SU-DHL-6 (cell line): ENCODE results near the gene MTMR11.

Source experiments
- H2AFZ ChIP-seq: fragments of 200-600 bp; sonication (generic); 2 replicates; pipeline ENCODE4 v1.6.1; 2014; ENCODE audit warnings: low read depth, mild to moderate bottlenecking, moderate library complexity, mixed read lengths, antibody characterized with exemption, low read length; ENCODE audit not compliant: severe bottlenecking
- H3F3A ChIP-seq: fragments of 200-600 bp; shearing (Covaris generic); 2 replicates; pipeline ENCODE4 v1.6.0; 2016; ENCODE audit warnings: antibody characterized with exemption, mild to moderate bottlenecking; ENCODE audit not compliant: insufficient read depth
- H3K27ac ChIP-seq: fragments of 200-600 bp; sonication (generic); 2 replicates; pipeline ENCODE4 v1.5.1; 2016; ENCODE audit warnings: low read depth, mild to moderate bottlenecking, low read length, moderate library complexity, mixed read lengths
- H3K27me3 ChIP-seq: fragments of 200-600 bp; sonication (generic), shearing (Covaris generic); 2 replicates; pipeline ENCODE4 v1.6.0; 2014; ENCODE audit warnings: mild to moderate bottlenecking, low read length
- H3K36me3 ChIP-seq: fragments of 200-600 bp; sonication (generic); 2 replicates; pipeline ENCODE4 v1.6.1; 2014; ENCODE audit warnings: mild to moderate bottlenecking, low read length, mixed read lengths
- H3K4me2 ChIP-seq: fragments of 300-600, 200-600 bp; shearing (Covaris generic), sonication (generic); 2 replicates; pipeline ENCODE4 v1.6.0; 2014; ENCODE audit warnings: low read length, low read depth, mild to moderate bottlenecking; ENCODE audit not compliant: poor library complexity, severe bottlenecking
- H3K4me3 ChIP-seq: fragments of 200-600 bp; sonication (generic); 2 replicates; pipeline ENCODE4 v1.5.1; 2014; ENCODE audit warnings: antibody characterized with exemption, low read length, mild to moderate bottlenecking, mixed read lengths; ENCODE audit not compliant: insufficient read depth, poor library complexity, severe bottlenecking
- H3K79me2 ChIP-seq: fragments of 200-600 bp; sonication (generic); 2 replicates; pipeline ENCODE4 v1.6.1; 2014; ENCODE audit warnings: mild to moderate bottlenecking, low read length, moderate library complexity; ENCODE audit not compliant: insufficient read depth
- H3K9ac ChIP-seq: fragments of 200-600 bp; sonication (generic); 2 replicates; pipeline ENCODE4 v1.7.0; 2014; ENCODE audit warnings: mild to moderate bottlenecking, low read length
- H3K9me2 ChIP-seq: fragments of 200-600 bp; sonication (generic); replicated peaks from 2 replicates; pipeline ENCODE4 v1.6.1; 2014; ENCODE audit warnings: low read length; ENCODE audit not compliant: insufficient read depth
- H3K9me3 ChIP-seq: fragments of 200-600 bp; sonication (generic); 2 replicates; pipeline ENCODE4 v1.6.1; 2014; ENCODE audit warnings: low read length, mixed read lengths; ENCODE audit not compliant: insufficient read depth
- H4K20me1 ChIP-seq: fragments of 200-600 bp; sonication (generic); 2 replicates; pipeline ENCODE4 v1.6.1; 2014; ENCODE audit warnings: low read depth, mild to moderate bottlenecking, antibody characterized with exemption, low read length, moderate library complexity, mixed read lengths
- EZH2phosphoT487 ChIP-seq: fragments of 200-600 bp; sonication (generic), shearing (Covaris generic); conservative IDR thresholded peaks from 2 replicates; pipeline ENCODE4 v1.6.1; 2018; ENCODE audit warnings: mild to moderate bottlenecking, antibody characterized with exemption, low read length, moderate library complexity, mixed read lengths
- TF ChIP-seq, protein P1 (sequence below): fragments of 200-600 bp; sonication (generic); IDR thresholded peaks from one replicate; pipeline ENCODE4 v1.5.1; 2017; ENCODE audit warnings: antibody characterized with exemption, mild to moderate bottlenecking, low read length, moderate library complexity; ENCODE audit not compliant: insufficient read depth, poor library complexity, severe bottlenecking

MTMR11 gene

DNA sequence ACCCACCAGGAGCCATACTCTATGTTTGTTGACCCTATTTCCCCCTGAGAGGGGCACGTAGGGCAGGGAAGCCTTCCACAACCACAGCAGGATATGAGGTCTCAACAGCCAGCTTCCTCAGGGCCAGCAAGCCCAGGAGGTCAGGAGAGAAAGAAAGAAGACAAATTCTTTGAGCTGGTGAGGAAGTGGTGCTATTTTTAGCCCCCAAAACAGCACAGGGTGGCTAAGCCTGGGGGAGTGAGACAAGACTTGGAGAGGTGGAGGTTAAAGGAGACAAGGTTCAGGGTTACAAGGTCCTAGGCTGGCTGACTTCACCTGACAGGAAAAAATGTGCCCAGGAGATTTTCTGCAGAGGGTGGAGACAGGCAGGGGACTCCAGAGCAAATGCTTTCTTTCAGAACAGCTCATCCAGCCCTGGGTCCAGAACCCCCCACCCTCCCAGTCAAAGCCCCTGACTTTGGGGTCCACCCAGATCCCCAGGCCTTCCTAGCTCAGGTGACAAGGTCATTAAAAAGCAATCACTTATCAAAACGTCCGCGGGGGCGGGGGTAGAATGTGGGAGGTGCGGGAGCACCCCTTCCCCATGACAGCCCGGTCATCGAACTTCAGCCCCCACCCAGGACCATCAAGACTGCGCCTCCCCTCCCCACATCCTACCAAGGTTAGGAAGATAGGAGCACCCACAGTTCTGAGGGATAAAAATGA is 20.3 kb downstream of the MTMR11 start:
- TF ChIP-seq EZH2phosphoT487, result no peak
- TF ChIP-seq, protein P1, sequence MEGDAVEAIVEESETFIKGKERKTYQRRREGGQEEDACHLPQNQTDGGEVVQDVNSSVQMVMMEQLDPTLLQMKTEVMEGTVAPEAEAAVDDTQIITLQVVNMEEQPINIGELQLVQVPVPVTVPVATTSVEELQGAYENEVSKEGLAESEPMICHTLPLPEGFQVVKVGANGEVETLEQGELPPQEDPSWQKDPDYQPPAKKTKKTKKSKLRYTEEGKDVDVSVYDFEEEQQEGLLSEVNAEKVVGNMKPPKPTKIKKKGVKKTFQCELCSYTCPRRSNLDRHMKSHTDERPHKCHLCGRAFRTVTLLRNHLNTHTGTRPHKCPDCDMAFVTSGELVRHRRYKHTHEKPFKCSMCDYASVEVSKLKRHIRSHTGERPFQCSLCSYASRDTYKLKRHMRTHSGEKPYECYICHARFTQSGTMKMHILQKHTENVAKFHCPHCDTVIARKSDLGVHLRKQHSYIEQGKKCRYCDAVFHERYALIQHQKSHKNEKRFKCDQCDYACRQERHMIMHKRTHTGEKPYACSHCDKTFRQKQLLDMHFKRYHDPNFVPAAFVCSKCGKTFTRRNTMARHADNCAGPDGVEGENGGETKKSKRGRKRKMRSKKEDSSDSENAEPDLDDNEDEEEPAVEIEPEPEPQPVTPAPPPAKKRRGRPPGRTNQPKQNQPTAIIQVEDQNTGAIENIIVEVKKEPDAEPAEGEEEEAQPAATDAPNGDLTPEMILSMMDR, result no peak
- H3K4me2 ChIP-seq, result no peak overlapping the region
- H4K20me1 ChIP-seq, result no peaks in the 10 kb centered on the region
- H3K27me3 ChIP-seq, result no peaks in the 10 kb centered on the region
- H3K9me2 ChIP-seq, result no peaks in the 10 kb centered on the region
- H3K79me2 ChIP-seq, result no peaks in the 10 kb centered on the region
- H2AFZ ChIP-seq, result no peak overlapping the region
- no peak overlapping the region for H3K9ac ChIP-seq
- no peaks in the 10 kb centered on the region for H3K9me3 ChIP-seq
- H3K4me3 ChIP-seq, result no peak overlapping the region
- H3K27ac ChIP-seq, result no peak overlapping the region
- no peaks in the 10 kb centered on the region for H3K36me3 ChIP-seq
- 0 out of 2 replicates have a peak, but pooled peaks cover 3% of the 10 kb centered on the region for H3F3A ChIP-seq

DNA sequence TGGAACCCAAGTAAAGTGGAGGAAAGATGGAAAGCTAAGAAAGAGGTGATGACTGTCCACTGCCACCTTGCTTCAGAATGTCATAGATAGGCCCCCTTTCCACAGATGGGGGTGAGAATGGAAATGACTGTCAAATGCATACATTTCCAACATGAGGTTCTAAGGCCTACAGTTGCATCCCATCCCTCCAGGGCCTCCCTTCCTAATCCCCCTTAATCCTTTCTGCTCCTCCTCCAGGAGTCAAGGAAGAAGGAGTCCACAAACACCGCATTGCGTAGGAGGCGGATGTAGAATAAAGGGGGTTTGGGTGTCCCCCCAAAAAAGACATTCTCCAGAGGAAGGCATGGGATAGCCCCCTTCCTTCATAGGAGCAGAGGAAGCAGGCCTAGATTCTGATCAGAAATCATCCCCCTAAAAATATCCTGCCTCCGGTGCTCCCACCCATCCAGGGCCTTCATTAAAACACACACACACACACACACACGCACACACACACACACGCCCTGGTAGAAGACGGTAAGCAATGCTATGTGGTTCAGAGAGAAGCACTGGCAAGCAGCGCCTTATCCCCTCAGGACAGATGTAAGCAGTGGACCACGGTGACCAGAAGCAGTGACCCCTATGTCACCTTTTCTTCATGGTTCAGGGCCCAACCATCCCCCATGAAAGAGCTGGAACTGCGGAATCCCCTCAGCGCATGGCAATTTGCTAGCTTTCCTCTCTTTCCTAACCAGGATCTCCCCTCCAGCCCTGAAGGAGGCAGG is 21.1 kb downstream of the MTMR11 start:
- TF ChIP-seq, protein P1, result no peak
- TF ChIP-seq EZH2phosphoT487, result no peak
- no peaks in the 10 kb centered on the region for H3K36me3 ChIP-seq
- no peaks in the 10 kb centered on the region for H3K27me3 ChIP-seq
- no peaks in the 10 kb centered on the region for H3K9me3 ChIP-seq
- H3K4me2 ChIP-seq, result no peak overlapping the region
- no peaks in the 10 kb centered on the region for H4K20me1 ChIP-seq
- no peak overlapping the region for H2AFZ ChIP-seq
- no peak overlapping the region for H3K4me3 ChIP-seq
- no peaks in the 10 kb centered on the region for H3K79me2 ChIP-seq
- no peaks in the 10 kb centered on the region for H3K9me2 ChIP-seq
- H3K27ac ChIP-seq, result no peak overlapping the region
- 0 out of 2 replicates have a peak, but pooled peaks cover 3% of the 10 kb centered on the region for H3F3A ChIP-seq
- H3K9ac ChIP-seq, result no peak overlapping the region

DNA sequence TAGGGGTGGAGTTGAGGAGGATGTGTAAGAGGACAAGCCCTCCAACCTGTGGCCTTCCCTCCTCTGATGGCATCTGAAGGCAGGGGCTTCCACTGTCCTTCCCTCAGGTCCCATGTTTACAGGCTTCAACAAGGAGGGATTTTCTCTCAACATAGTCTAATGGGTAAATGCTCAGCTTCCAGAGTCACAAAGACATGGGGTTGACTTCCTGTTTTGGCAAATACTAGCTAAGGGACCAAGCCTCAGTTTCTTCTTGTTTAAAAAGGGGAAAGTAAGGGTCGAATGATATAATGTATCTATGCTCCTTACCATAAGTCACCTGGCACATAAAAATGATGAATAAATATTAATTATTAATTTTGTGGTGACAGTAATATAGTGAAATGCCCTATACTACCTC is 22.1 kb downstream of the MTMR11 start:
- TF ChIP-seq, protein P1, result no peak
- no peak for TF ChIP-seq EZH2phosphoT487
- no peak overlapping the region for H3K4me2 ChIP-seq

More for the DNA sequence above, 22.1 kb downstream of the MTMR11 start:
- H3K4me3 ChIP-seq, result no peak overlapping the region
- H2AFZ ChIP-seq, result no peak overlapping the region
- no peaks in the 10 kb centered on the region for H3K36me3 ChIP-seq
- no peak overlapping the region for H3K27ac ChIP-seq
- H3F3A ChIP-seq, result no peaks in the 10 kb centered on the region
- no peaks in the 10 kb centered on the region for H4K20me1 ChIP-seq
- no peaks in the 10 kb centered on the region for H3K9me3 ChIP-seq
- H3K9ac ChIP-seq, result no peak overlapping the region
- H3K27me3 ChIP-seq, result no peaks in the 10 kb centered on the region
- no peaks in the 10 kb centered on the region for H3K79me2 ChIP-seq
- no peaks in the 10 kb centered on the region for H3K9me2 ChIP-seq
